Stimulated activated naive CD8-positive, alpha-beta T cell treated with anti-CD3 and anti-CD28 coated beads, Interleukin-15, amount 100 ng/mL, for 72 hours (primary cell): ENCODE data around the gene CAMTA1.

Experiments used
- ATAC-seq: fragments of 150-1000 bp; cut with Tn5 transposase; 2 replicates; pipeline ENCODE4 v1.10.0; 2021; ENCODE audit warnings: mild to moderate bottlenecking, moderate library complexity
- DNase-seq, 2 donors: peaks; one replicate each; pipeline ENCODE4 v3.0.0; 2021 to 2022
- H3K27ac Mint-ChIP-seq, 2 donors: one replicate each; pipeline ENCODE4 v1.8.0; 2022; ENCODE audit warnings: mild to moderate bottlenecking in 2 of 2, mixed read lengths in 2 of 2, moderate library complexity in 2 of 2
- H3K27me3 Mint-ChIP-seq: one replicate; pipeline ENCODE4 v1.8.0; 2022; ENCODE audit warnings: mixed read lengths
- H3K4me1 Mint-ChIP-seq: one replicate; pipeline ENCODE4 v1.8.0; 2022; ENCODE audit warnings: mild to moderate bottlenecking, mixed read lengths
- H3K4me3 Mint-ChIP-seq, 2 donors: one replicate each; pipeline ENCODE4 v1.8.0; 2022; ENCODE audit warnings: mild to moderate bottlenecking in 2 of 2, mixed read lengths in 2 of 2, moderate library complexity in 1 of 2
- H3K9me3 Mint-ChIP-seq, 2 donors: one replicate each; pipeline ENCODE4 v1.8.0; 2022; ENCODE audit warnings: mixed read lengths in 2 of 2

Gene CAMTA1

DNA sequence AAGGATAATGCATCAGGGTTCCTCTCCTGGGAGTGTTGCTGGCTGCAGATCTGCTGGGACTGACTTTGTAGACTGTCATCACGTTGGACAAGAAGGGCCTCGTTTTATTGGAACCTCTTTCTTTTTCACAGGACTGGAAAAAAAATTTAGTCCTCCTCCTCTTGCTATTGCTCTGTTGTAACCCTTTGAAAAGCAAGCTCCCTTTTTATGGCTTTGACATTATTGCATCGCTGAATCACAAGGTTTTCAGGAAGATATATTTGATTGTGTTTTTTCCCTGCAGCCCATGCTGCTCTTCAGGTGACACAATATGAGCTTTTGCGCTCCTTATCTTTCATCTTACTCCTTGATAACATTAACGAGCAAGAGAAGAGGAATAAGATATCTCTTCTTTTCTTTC, 290.9 kb downstream of the CAMTA1 start:
- H3K9me3 Mint-ChIP-seq = peaks cover 5 to 7% of the 10 kb centered on the region in 2 donors
- DNase-seq (no peak), ATAC-seq (no peak)
- peaks cover 17% of the 10 kb centered on the region for H3K27me3 Mint-ChIP-seq
- no peak overlapping the region for H3K27ac Mint-ChIP-seq
- no peak overlapping the region for H3K4me3 Mint-ChIP-seq
- no peaks in the 10 kb centered on the region for H3K4me1 Mint-ChIP-seq

DNA sequence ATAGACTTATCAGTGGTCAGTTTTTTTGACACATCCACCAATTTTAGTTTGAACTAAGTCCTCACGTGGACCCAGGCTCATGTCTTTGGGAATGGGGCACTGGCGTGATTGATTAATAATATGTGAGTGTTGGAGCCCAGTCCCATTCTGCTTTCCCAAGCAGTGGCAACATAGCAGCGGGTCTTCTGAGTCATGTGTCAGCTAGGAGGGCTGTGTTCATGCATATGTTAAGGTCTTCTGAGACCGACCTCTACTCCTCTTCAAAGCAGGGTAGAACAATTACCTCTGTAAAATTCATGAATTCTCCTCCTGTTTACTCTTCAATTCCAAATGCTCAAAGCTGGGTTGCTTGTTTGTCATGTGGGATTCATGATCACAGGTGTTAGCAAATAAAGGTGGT, 291.3 kb downstream of the CAMTA1 start:
- peaks cover 17% of the 10 kb centered on the region for H3K27me3 Mint-ChIP-seq
- H3K9me3 Mint-ChIP-seq = peaks cover 5 to 7% of the 10 kb centered on the region in 2 donors
- ATAC-seq = no peak
- no peak for DNase-seq
- H3K4me1 Mint-ChIP-seq = no peaks in the 10 kb centered on the region
- H3K4me3 Mint-ChIP-seq = no peak overlapping the region
- H3K27ac Mint-ChIP-seq = no peak overlapping the region

DNA sequence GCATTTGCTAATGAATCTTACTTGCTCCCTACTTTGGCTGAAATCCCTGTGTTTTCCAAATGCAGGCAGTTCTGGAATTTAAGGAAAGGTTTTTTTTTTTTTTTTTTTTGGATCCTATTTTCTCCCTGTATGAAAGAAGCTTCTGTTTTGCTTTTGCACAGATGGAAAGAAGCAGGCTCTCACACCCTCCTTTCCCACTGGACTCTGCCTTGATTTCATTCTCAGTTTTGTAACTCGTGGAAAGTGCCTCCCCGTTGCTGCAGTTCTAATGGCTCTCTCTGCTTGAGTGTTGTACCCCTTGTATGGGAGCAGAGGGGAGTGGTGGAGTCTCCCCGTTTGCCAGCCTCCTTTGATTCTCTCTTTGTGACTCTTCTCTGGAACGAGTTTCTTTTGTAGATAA, 291.9 kb downstream of the CAMTA1 start:
- H3K9me3 Mint-ChIP-seq = peaks cover 5 to 7% of the 10 kb centered on the region in 2 donors
- H3K4me1 Mint-ChIP-seq = no peaks in the 10 kb centered on the region
- H3K27me3 Mint-ChIP-seq = peaks cover 17% of the 10 kb centered on the region
- H3K27ac Mint-ChIP-seq = no peak overlapping the region
- ATAC-seq = no peak
- no peak overlapping the region for H3K4me3 Mint-ChIP-seq
- DNase-seq = no peak

DNA sequence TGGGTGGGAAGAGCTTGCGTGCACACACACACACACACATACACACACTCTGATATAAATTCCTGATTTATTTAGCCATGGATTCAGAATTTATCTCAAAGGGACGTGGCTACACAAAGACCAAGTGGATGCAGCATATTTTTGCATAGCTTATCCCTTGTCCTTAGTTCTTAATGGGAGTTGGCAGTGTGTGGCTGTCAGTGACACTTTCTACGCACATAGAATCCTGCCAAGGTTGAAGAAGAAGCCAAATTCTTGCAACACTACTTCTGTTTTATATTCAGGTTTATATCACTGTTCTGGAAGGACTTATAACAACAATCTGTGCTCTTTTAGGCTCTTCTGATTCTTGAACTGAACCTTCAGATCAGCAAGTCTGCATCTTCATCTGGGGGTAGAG, 292.7 kb downstream of the CAMTA1 start:
- no peak overlapping the region for H3K27ac Mint-ChIP-seq
- peaks cover 17% of the 10 kb centered on the region for H3K27me3 Mint-ChIP-seq
- H3K4me3 Mint-ChIP-seq = no peak overlapping the region
- peaks cover 5 to 7% of the 10 kb centered on the region in 2 donors for H3K9me3 Mint-ChIP-seq
- ATAC-seq (no peak), DNase-seq (no peak)
- H3K4me1 Mint-ChIP-seq = no peaks in the 10 kb centered on the region

DNA sequence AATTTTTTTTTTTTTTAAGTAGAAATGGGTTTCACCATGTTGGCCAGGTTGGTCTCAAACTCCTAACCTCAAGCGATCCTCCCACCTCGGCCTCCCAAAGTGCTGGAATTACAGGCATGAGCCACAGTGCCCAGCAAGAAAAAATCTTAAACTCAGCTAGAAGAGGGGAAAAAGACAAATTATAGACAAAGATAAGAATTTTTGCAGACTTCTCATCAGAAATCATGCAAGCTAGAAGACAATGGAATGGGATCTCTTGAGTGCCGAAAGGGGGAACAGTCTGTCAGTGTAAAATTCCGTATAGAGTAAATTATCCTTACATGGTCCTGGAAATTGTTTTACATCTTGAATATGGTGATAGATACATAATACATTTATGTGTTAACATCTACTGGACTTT, 294.4 kb downstream of the CAMTA1 start:
- ATAC-seq (no peak), DNase-seq (no peak)
- H3K27ac Mint-ChIP-seq = no peak overlapping the region
- H3K9me3 Mint-ChIP-seq = peaks cover 5 to 7% of the 10 kb centered on the region in 2 donors
- no peak overlapping the region for H3K4me3 Mint-ChIP-seq
- H3K4me1 Mint-ChIP-seq = no peaks in the 10 kb centered on the region
- H3K27me3 Mint-ChIP-seq = peaks cover 17% of the 10 kb centered on the region

DNA sequence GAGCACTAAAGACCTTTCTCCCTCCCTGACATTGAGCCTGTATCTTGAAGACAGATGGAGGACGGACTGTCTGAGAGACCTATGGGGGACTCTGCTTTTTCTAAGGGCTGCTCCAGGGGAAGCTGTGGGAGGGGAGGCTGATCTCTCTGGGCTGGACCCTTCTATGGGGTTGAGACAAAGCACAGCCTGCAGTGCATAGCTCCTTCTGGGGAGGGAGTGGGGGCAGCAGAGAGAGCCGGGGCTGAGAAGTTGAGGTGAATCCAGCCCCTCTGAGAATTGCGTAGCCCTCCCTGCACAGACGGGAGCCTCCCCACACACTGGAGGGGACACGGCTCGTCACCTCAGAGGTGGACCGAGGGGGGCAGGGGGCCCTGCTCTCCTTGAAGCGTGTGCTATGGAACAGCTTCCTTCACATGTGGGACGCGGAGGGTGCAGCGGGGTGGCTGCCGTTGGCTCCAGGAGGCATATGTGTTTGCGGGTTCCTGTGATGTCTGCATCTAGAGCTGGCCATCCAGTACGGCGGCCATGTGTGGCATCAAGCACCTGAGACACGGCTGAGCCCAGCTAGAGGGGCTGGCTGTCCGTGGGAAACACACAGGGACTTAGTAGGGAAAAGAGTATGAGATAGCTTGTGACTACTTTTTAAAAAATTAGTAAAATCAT, 299.1 kb downstream of the CAMTA1 start:
- Mint-ChIP-seq H3K4me1 (no peaks in the 10 kb centered on the region), H3K27ac (no peak overlapping the region)

DNA sequence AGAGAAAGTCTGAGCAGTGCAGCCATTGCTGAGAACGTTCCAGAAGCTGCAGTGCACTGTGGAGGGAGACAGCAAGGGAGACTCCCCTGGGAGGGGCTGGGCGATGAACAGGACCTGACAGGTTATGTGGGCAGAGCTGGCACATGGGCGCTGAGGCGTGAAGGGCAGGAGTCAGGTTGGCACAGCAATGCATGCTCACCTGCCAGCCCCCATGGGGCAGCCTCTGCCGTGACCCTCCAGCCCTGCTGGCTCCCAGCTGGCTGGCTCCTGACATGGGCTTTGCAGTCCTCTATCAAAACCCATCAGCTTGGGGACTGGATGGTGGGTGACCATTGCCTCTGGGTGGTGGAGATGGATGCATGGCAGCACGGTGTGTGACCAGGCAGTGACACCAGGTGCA, 300.3 kb downstream of the CAMTA1 start:
- Mint-ChIP-seq H3K4me3 (no peak overlapping the region), H3K27ac (no peak overlapping the region), H3K27me3 (no peaks in the 10 kb centered on the region), H3K9me3 (no peaks in the 10 kb centered on the region), H3K4me1 (no peaks in the 10 kb centered on the region)
- DNase-seq (no peak), ATAC-seq (no peak)

More for the DNA sequence above, 299.1 kb downstream of the CAMTA1 start:
- Mint-ChIP-seq H3K4me3 (no peak overlapping the region), H3K9me3 (no peaks in the 10 kb centered on the region), H3K27me3 (no peaks in the 10 kb centered on the region)
- ATAC-seq (no peak), DNase-seq (no peak)

DNA sequence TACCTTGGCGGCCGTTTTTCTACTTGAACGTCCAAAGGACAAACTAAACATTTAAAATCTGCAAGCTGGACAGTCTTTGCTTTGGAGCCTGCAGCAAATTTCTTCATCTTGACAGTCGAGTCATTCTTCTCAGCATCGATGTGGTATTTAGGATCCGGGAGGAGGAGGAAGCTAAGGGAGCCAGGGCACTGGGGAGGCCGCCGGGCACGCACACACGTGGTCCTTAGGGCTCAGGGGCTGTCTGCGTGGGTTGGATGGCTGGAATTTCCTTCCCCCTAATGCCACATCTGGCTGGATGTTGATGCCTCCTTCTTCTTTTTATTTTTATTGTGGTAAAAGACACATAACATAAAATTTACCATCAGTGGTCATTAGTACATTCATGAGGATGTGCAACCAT, 300.9 kb downstream of the CAMTA1 start:
- H3K4me3 Mint-ChIP-seq = no peak overlapping the region
- no peak for ATAC-seq
- H3K27me3 Mint-ChIP-seq = no peaks in the 10 kb centered on the region
- no peak for DNase-seq
- no peaks in the 10 kb centered on the region for H3K9me3 Mint-ChIP-seq
- H3K4me1 Mint-ChIP-seq = no peaks in the 10 kb centered on the region
- H3K27ac Mint-ChIP-seq = no peak overlapping the region

DNA sequence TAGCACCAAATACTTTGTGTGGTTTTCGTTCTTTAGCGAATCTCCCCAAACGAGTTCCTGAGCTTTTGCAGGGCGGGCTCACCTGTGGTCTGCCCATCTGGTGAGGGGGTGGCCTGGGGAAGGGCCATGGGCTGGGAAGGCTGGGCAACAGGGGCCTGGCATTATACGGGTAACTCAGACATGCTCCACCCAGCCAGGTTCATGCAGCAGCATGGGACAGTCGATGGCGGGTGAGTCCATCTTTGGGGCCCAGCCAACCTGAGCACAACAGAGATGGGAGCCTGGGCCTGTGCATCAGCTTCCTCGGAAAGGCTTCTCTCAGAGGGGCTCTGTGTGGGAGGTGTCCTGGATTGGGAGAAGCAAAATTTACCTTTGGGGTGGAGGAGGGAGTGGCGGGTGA, 302.6 kb downstream of the CAMTA1 start:
- no peaks in the 10 kb centered on the region for H3K27me3 Mint-ChIP-seq
- no peak for DNase-seq
- no peak overlapping the region for H3K4me3 Mint-ChIP-seq
- H3K4me1 Mint-ChIP-seq = no peaks in the 10 kb centered on the region
- H3K9me3 Mint-ChIP-seq = no peaks in the 10 kb centered on the region
- no peak overlapping the region for H3K27ac Mint-ChIP-seq
- no peak for ATAC-seq

DNA sequence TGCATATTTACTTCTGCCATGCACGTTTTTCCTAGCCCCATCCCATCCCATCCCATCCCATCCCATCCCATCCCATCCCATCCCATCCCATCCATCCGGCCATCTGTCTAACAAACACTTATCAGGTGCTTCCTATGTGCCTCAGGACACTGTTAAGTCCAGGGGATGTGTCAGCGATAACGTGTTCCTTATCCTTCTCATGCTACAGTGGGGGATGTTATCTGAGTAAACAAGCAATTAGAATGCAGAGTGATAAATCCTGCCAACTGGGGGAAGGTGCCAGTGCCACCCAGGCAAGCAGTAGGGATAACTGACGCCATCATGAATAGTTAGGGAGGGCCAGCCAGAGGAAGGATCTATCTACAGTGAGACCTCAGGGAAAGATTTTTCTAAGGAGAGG, 304.2 kb downstream of the CAMTA1 start:
- no peaks in the 10 kb centered on the region for H3K4me1 Mint-ChIP-seq
- no peaks in the 10 kb centered on the region for H3K9me3 Mint-ChIP-seq
- no peak for DNase-seq
- no peak overlapping the region for H3K4me3 Mint-ChIP-seq
- no peak overlapping the region for H3K27ac Mint-ChIP-seq
- ATAC-seq = no peak
- H3K27me3 Mint-ChIP-seq = no peaks in the 10 kb centered on the region

DNA sequence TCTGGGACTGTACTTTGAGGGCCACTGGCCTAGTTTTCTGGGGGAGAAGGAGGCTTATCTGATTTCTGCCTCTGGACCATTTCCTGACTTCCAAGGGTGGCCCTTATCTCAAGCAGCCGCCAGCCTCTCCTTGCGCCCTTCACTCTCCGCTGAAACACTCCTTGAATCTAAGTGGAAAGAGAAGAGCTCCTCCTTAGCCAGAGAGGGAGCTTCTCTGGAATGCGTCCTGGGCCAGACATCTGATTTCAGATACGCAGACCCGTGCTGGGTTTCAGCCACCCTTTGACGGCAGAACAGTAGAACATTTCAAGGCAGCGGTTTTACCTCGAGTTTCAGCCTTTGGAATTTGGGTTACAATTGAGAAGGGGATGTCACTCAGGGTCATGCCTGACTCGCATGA, 308.0 kb downstream of the CAMTA1 start:
- H3K4me3 Mint-ChIP-seq = no peak overlapping the region
- H3K4me1 Mint-ChIP-seq = no peaks in the 10 kb centered on the region
- no peak overlapping the region for H3K27ac Mint-ChIP-seq
- DNase-seq (no peak), ATAC-seq (no peak)
- peaks cover 22% of the 10 kb centered on the region for H3K27me3 Mint-ChIP-seq
- no peaks in the 10 kb centered on the region for H3K9me3 Mint-ChIP-seq

DNA sequence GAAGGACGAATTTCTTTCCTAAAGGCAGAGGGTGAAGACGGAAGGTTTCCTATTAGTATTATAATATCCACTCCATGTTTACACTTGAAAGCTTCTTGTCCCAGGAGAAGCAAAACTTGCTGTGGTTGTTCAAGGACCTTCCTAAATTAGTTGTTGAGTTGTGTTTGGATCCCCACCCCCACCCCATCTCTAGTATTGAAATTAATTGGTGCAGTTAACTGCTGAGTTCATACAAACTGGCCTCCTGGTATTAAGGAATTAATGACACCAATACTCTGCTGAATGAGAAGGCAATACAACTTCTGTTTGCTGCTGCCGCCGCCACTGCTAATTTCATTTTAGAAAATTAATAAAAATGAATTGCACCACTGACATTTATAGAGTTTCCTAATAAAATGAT, 308.8 kb downstream of the CAMTA1 start:
- no peaks in the 10 kb centered on the region for H3K4me1 Mint-ChIP-seq
- H3K27ac Mint-ChIP-seq = no peak overlapping the region
- ATAC-seq (no peak), DNase-seq (no peak)
- peaks cover 22% of the 10 kb centered on the region for H3K27me3 Mint-ChIP-seq
- no peak overlapping the region for H3K4me3 Mint-ChIP-seq
- no peaks in the 10 kb centered on the region for H3K9me3 Mint-ChIP-seq

DNA sequence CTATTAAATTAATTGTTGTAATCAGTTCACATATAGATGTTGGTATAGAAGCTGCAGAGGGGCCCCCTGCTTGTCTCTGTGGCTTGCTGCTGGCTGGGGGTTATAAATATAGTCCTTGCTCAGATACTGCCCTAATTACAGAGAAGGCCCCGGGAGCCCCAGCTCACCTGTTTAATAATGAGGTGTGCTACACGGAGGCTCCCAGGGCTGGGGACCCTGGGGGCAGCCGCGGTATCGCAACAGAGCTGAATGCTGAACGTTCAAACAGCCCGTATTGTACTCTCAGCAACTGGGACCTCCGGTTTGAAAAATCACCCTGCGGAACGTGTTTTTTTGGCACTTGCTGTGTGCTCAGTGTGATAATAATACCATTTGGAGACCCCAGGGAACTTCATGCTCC, 309.3 kb downstream of the CAMTA1 start:
- Mint-ChIP-seq H3K9me3 (no peaks in the 10 kb centered on the region), H3K4me1 (no peaks in the 10 kb centered on the region), H3K4me3 (no peak overlapping the region), H3K27ac (no peak overlapping the region), H3K27me3 (peaks cover 22% of the 10 kb centered on the region)
- no peak for ATAC-seq
- DNase-seq = no peak

DNA sequence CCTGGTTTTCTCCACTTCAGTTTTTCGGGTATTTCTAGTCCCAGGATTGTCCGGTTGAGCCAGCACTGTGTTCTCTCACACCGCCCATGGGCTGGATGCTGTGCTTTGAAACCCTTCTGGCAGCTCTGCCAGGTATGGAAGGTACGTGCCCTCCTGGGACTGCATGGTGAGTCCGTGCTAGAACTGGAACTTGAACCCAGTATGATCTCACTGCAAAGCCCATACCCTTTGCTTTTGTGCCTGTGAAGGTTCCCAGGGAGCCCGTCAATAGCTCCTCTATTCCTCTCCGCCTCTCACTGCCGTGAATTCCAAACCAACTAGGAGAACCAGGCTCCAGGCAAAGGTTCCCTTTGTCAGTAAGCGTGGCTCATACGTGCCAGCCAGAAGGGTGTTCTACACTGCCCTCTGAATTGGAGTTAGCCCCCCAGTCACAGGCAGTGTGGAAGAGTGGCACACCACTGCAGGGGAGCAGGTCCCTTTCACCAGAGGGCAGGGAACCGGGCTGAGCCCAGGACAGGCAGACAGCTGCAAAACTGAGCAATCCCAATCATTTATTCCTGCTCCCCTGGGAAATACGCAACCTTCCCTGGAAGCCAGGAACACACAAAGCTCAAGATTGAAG, 310.2 kb downstream of the CAMTA1 start:
- H3K9me3 Mint-ChIP-seq = no peaks in the 10 kb centered on the region
- ATAC-seq = no peak
- H3K4me3 Mint-ChIP-seq = no peak overlapping the region
- no peak for DNase-seq
- no peaks in the 10 kb centered on the region for H3K4me1 Mint-ChIP-seq
- no peak overlapping the region for H3K27ac Mint-ChIP-seq
- peaks cover 22% of the 10 kb centered on the region for H3K27me3 Mint-ChIP-seq

DNA sequence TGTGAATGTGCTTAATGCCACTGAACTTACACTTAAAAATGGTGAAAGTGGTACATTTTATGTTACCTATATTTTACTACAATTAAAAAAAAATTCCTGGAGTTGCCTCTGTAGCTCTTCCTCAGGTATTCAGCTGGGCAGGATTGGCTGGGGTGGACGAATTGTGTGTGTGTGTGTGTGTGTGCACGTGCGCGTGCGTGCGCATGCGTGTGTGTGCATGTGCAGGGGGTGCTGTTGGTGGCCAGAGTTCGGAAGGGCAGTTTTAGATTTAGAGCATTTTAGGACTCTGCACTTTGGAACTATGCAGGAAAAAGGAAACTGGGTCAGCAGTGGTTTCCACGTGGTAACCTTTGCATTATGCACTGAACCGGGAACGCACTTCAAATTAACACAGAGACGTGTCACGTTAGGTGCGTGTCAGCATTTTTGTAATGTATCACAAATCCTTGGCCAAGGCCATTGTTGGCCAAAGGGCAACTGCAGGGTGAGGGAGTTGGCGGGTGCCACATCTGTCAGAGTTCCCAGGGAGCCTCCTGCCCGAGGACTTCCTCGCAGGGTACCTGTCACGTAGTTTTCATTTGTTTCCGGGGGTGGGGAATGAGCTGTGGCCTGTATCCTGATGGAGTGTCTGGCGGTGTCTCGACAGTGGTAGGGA, 312.8 kb downstream of the CAMTA1 start:
- no peaks in the 10 kb centered on the region for H3K4me1 Mint-ChIP-seq
- ATAC-seq (no peak), DNase-seq (no peak)
- H3K27me3 Mint-ChIP-seq = peaks cover 22% of the 10 kb centered on the region
- no peaks in the 10 kb centered on the region for H3K9me3 Mint-ChIP-seq
- no peak overlapping the region for H3K27ac Mint-ChIP-seq
- no peak overlapping the region for H3K4me3 Mint-ChIP-seq

DNA sequence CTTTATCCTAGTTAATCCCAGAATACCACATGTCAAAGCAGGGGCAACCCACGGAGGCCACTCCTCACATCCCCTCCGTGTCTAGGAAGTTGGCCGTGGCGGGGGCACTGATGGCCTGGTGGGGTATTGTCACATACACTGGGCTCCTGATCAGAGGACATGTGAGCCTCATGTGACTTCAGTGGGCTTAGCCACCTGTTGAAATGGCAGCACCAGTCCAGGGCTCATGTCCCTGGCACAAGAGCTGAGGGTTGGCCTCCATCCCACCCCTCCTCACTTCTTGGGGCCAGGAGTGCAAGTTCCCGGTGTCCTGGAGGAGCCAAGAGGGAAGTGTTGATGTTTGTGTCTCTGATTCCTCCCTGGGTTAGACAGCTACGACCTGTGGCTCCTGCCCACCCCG, 313.4 kb downstream of the CAMTA1 start:
- no peaks in the 10 kb centered on the region for H3K4me1 Mint-ChIP-seq
- no peak for DNase-seq

More for the DNA sequence above, 313.4 kb downstream of the CAMTA1 start:
- no peaks in the 10 kb centered on the region for H3K9me3 Mint-ChIP-seq
- no peak for ATAC-seq
- peaks cover 22% of the 10 kb centered on the region for H3K27me3 Mint-ChIP-seq
- H3K27ac Mint-ChIP-seq = no peak overlapping the region
- H3K4me3 Mint-ChIP-seq = no peak overlapping the region
